ENCODE measurements around the gene PPM1F. TPM values are rescaled to one million over a fixed set of nuclear protein-coding genes. Genes with fewer than 3 reads are reported as not detected.

The PPM1F gene
- total and polyA plus RNA-seq, 10 of the 15 experiments (the other 5 are each of a cell fraction or from before 2014, with no cell fraction given), result 0.55 to 26.3 (median 9.7) TPM

- no peaks in the 10 kb centered on the region for H3K36me3 ChIP-seq (ENCODE audit: control insufficient read depth in 2 of 2, insufficient read depth in 2 of 2, low read length in 1 of 2)
- in situ Hi-C loops (cut with MboI) (loop anchor here (5.0 kb wide), 1 partner anchor 233 kb away; no protein-coding TSS in a partner anchor), intact Hi-C loops (cut with micrococcal nuclease; ENCODE audit: unreplicated experiment) (no loop called here)
- H3K79me2 ChIP-seq (ENCODE audit: control insufficient read depth, insufficient read depth, low read length), result no peaks in the 10 kb centered on the region
- ChIA-PET SMC1A (ENCODE audit: uncharacterized antibody, unreplicated experiment) (no interaction called here), RAD21 (ENCODE audit: unreplicated experiment) (no interaction called here), POLR2A (no interaction called here), CTCF (interaction anchor here (1.0 kb wide), 1 partner anchor 8 kb away, joined by 3 read pairs; the partner anchor contains the start of gene PPM1F)
- peaks cover 3% of the 10 kb centered on the region; the same call in 1 of the 2 replicates for H3K4me1 ChIP-seq (ENCODE audit: control insufficient read depth, insufficient read depth, low read length)
- FAIRE-seq (no peak), DNase-seq (ENCODE audit: low read depth, low spot score) (no peak), ATAC-seq (no peak)
- no TSS peak for BruUV-seq (replicated peaks)
- H3K9ac ChIP-seq (ENCODE audit: control insufficient read depth, insufficient read depth, low read length), result no peak overlapping the region
- no peaks in the 10 kb centered on the region for H4K20me1 ChIP-seq (ENCODE audit: control insufficient read depth, insufficient read depth)
- H3K9me3 ChIP-seq (replicated peaks; ENCODE audit: control insufficient read depth, insufficient read depth, low read length), result no peaks in the 10 kb centered on the region
- H2AFZ ChIP-seq (ENCODE audit: control insufficient read depth, low read depth, low read length), result no peak overlapping the region
- H3K27ac ChIP-seq (ENCODE audit: control insufficient read depth, insufficient read depth), result no peak overlapping the region
- H3K27me3 ChIP-seq (replicated peaks in 1 of 2; ENCODE audit: control insufficient read depth in 2 of 2, insufficient read depth in 2 of 2, low read length in 1 of 2), result no peaks in the 10 kb centered on the region
- no peak overlapping the region for H3K4me2 ChIP-seq (ENCODE audit: control insufficient read depth, insufficient read depth)
- no peak overlapping the region for H3K4me3 ChIP-seq
- WGBS (ENCODE audit: insufficient coverage, insufficient replicate concordance, low lambda C conversion rate, missing lambda C conversion rate), result 85% methylated on average over 7 of the region's 7 CpGs
- TF ChIP-seq, protein P1, sequence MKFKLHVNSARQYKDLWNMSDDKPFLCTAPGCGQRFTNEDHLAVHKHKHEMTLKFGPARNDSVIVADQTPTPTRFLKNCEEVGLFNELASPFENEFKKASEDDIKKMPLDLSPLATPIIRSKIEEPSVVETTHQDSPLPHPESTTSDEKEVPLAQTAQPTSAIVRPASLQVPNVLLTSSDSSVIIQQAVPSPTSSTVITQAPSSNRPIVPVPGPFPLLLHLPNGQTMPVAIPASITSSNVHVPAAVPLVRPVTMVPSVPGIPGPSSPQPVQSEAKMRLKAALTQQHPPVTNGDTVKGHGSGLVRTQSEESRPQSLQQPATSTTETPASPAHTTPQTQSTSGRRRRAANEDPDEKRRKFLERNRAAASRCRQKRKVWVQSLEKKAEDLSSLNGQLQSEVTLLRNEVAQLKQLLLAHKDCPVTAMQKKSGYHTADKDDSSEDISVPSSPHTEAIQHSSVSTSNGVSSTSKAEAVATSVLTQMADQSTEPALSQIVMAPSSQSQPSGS (IDR thresholded peaks at IDR 0.05; ENCODE audit: low read length), result no peak
- TF ChIP-seq SREBF1 (IDR thresholded peaks at IDR 0.05; ENCODE audit: low read length) (no peak), BRCA1 (IDR thresholded peaks at IDR 0.05; ENCODE audit: low read depth, low read length) (no peak), HCFC1 (IDR thresholded peaks at IDR 0.05; ENCODE audit: low read length) (no peak), CBX5 (IDR thresholded peaks at IDR 0.05; ENCODE audit: low read depth) (no peak), SP1 (IDR thresholded peaks at IDR 0.05; ENCODE audit: low read depth, low read length) (no peak), EGR1 (IDR thresholded peaks at IDR 0.05; ENCODE audit: borderline replicate concordance in 1 of 2, low read depth in 2 of 2, low read length in 2 of 2) (no peak), ZBTB33 (IDR thresholded peaks at IDR 0.05) (no peak), SPI1 (IDR thresholded peaks at IDR 0.05; ENCODE audit: borderline replicate concordance, insufficient read depth, low read depth, low read length) (no peak), POLR2A (IDR thresholded peaks at IDR 0.05; ENCODE audit: low read depth, low read length) (no peak), TBL1XR1 (IDR thresholded peaks at IDR 0.05; ENCODE audit: low read depth, low read length) (no peak), SMAD5 (IDR thresholded peaks at IDR 0.05; ENCODE audit: low read depth) (no peak)
- TF ChIP-seq, protein P2, sequence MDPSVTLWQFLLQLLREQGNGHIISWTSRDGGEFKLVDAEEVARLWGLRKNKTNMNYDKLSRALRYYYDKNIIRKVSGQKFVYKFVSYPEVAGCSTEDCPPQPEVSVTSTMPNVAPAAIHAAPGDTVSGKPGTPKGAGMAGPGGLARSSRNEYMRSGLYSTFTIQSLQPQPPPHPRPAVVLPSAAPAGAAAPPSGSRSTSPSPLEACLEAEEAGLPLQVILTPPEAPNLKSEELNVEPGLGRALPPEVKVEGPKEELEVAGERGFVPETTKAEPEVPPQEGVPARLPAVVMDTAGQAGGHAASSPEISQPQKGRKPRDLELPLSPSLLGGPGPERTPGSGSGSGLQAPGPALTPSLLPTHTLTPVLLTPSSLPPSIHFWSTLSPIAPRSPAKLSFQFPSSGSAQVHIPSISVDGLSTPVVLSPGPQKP (IDR thresholded peaks at IDR 0.05; ENCODE audit: low read depth, low read length), result no peak
- TF ChIP-seq, protein P3, sequence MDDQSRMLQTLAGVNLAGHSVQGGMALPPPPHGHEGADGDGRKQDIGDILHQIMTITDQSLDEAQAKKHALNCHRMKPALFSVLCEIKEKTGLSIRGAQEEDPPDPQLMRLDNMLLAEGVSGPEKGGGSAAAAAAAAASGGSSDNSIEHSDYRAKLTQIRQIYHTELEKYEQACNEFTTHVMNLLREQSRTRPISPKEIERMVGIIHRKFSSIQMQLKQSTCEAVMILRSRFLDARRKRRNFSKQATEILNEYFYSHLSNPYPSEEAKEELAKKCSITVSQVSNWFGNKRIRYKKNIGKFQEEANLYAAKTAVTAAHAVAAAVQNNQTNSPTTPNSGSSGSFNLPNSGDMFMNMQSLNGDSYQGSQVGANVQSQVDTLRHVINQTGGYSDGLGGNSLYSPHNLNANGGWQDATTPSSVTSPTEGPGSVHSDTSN (IDR thresholded peaks at IDR 0.05; ENCODE audit: insufficient replicate concordance, low read depth, low read length), result no peak
- TF ChIP-seq, protein P4, sequence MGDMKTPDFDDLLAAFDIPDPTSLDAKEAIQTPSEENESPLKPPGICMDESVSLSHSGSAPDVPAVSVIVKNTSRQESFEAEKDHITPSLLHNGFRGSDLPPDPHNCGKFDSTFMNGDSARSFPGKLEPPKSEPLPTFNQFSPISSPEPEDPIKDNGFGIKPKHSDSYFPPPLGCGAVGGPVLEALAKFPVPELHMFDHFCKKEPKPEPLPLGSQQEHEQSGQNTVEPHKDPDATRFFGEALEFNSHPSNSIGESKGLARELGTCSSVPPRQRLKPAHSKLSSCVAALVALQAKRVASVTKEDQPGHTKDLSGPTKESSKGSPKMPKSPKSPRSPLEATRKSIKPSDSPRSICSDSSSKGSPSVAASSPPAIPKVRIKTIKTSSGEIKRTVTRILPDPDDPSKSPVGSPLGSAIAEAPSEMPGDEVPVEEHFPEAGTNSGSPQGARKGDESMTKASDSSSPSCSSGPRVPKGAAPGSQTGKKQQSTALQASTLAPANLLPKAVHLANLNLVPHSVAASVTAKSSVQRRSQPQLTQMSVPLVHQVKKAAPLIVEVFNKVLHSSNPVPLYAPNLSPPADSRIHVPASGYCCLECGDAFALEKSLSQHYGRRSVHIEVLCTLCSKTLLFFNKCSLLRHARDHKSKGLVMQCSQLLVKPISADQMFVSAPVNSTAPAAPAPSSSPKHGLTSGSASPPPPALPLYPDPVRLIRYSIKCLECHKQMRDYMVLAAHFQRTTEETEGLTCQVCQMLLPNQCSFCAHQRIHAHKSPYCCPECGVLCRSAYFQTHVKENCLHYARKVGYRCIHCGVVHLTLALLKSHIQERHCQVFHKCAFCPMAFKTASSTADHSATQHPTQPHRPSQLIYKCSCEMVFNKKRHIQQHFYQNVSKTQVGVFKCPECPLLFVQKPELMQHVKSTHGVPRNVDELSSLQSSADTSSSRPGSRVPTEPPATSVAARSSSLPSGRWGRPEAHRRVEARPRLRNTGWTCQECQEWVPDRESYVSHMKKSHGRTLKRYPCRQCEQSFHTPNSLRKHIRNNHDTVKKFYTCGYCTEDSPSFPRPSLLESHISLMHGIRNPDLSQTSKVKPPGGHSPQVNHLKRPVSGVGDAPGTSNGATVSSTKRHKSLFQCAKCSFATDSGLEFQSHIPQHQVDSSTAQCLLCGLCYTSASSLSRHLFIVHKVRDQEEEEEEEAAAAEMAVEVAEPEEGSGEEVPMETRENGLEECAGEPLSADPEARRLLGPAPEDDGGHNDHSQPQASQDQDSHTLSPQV (IDR thresholded peaks at IDR 0.05), result no peak
These were observed 7.8 kb downstream of the PPM1F start for GRCh38 chr22:21944871-21945270.

Data from GM12878 (cell line).